Right kidney (tissue), 1 donor: Measurements from ENCODE around the gene ZNF622.

Experiments
- DNase-seq: peaks from one replicate; pipeline ENCODE4 v3.0.0-alpha.2; 2016

ZNF622 gene

DNA sequence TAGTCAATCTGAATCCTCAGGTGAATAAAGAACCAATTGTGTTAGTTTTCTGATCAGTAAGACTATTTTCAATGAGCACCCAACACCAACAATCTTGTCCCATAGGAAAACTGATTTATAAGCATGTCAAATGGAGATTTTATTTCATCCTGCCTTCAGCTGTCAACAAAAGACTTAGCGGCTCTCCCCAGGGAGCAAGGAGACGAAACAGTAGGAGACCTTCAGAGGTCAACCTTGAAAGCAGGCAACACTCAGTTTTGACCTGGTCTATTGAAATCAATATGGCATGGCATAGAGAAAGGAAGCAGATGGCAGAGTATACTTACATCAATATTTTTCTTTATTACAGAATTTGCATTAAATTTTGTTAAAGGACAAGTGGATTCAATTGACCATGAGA is 34.1 kb downstream of the ZNF622 start:
- no peak for DNase-seq

DNA sequence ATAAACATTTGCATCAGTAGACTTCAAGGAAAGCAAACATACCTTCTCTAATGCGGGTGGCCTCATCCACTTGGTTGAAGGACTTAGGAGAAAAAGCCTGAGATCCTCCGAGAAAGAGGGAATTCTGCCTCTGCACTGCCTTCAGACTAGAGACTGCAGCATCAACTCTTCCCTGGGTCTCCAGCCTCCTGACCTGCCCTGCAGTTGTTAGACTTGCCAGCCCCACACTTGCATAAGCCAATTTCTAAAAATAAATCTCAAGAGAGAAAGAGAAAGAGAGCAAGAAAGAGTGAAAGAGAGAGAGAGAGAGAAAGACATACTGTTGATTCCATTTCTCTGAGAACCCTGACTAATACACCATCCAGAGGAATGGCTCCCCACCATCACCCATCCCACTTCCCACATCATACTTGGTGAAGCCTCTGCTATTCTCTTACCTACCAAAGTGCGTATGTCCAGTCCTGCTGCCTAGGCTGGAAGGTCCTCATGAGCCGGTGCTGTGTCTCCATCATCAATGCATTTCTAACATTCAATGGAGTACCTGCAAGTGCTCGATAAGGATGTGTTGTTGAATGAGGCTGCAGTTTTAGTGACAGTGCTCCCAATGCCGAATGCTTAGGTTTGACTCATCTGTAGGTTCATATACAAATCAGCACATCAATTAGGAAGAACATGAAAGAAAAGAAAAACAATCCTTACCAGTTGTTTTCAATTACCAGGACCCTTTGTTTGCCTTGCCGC is 35.1 kb downstream of the ZNF622 start:
- no peak for DNase-seq

DNA sequence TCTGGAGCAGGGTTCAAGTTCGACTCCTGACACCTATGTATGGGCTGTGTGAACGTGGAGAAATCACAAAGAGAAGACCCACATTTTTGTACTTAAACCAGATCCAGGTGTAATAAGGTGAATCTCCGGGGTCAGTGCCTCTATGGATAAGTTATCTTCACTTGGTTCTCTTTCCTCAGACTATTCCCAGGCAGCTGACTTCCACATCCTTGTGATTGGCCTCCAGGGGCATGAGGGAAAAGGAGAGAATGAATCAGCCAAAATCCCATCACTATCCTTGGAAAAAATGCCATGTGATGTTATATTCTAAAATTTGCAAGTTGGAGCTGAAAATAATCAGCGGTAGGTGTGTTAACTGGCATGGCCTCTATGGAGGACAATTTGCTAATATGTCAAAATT is 37.2 kb downstream of the ZNF622 start:
- no peak for DNase-seq

DNA sequence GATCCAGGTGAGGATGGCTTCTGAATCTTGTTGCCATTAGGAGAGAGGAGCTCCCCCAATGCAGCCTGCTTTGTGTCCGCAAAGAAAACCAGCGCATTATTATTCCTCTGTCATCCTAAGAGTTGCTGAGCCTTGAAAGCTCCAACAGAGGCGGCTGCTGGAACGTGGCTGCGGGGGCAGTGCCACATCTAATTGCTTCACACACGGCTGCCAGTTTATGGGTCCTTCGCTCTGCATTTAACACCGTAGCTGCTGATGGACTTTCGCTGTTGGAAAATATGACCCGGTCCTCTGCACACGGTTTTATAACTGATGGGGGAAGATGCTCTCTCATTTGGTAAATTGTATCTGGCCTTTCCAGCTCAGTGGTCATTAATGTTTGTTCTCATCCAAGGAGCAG is 38.0 kb downstream of the ZNF622 start:
- DNase-seq = peak; percentile 34

DNA sequence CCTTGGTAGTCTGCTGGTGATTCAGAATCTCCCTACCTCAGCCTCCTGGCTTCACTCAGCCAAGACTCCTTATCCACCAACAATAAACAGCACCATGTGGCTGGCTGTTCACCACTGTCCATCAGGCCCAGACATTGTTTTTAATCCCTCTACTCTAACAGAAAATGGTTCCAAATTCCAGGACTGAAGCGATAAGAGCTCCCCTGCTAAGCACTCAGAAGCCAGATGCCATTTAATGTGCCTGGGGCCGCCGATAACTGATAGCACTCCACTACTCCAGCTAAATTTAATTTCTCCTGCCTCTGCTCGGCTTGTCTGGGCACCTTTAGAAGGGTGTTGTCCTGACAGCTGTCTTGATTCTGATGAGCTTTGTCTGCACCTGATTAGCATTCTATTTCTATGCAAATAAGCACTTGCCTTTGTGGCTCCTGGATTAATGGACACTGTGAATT is 47.1 kb downstream of the ZNF622 start:
- no peak for DNase-seq

DNA sequence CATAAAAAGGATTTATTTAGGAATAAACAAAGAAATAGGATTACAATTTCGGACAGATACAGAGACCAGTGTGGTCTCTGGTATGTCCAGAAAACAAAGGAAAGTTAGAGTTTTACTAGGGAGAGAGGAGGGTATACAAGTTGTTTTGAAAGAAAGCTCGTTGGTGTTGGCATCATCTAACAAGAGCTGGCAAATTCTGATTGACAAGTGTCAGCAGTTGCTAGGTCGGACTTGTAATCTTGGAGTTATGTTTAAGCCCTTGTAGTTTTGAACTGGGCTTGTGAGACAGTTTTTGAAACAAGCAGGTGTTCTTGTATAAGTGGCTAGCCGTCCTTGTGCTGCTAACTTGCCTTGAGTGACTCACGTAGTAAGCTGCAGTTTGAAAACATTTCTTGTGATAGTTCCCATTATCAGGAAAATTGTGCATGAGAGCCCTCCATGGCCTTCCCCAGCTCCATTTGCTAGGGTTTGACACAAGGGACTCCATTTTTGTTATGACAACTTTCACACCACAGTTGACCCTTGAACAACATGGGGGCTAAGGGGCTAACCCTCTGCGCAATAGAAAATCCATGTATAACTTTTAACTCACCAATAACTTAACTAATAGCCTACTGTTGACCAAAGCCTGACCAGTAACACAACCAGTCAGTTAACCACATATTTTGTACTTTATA is 48.1 kb downstream of the ZNF622 start:
- no peak for DNase-seq

DNA sequence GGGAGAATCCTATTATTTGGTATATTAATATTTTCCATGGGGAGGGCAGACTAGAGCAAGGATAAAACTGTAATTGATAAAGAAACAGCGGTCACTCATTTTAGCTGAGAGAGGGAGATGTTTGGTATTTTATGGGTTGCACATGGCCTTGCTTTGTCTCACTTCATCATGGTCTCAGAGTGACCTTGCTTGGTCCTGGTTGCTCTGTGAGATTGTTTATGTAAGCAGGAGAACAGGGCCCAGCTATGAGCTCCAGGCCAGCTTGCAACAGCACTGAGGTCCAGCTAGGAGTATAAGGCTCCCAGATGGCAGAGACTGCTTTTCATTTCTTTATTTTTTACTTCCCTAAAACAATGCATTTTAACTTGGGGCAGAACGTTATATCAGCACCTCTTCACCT is 50.7 kb downstream of the ZNF622 start:
- DNase-seq = no peak

DNA sequence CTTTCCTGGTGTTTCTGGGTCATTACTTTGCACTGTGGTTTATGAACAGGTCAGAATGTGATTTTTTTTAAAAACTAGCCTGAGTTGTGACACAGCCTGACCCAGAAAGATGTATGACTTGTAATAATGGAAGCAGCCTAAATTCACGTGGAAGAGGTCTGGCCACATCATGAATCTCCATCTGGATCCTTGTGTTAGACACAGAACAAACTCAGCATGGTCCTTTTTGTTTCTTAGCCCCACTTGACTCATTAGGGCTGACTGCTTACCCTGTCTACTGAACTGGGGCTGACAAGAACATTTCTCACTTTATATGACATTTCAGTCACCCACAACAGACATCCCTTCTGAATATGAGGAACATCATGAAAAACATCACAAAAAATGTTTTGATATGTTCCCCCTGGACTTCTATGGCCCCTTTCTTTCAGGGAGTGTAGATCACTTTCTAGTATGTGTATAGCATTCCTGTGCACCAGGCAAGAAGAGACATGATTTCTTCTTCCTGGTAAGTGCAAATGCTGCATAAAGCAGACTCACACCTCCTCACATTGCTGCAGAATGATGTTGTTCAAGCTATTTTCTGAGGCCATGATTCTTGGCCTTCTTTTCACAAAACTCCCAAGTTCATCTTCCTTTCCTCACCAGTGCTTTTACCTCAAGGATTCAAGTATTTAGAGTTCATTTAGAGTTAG is 52.3 kb downstream of the ZNF622 start:
- no peak for DNase-seq

DNA sequence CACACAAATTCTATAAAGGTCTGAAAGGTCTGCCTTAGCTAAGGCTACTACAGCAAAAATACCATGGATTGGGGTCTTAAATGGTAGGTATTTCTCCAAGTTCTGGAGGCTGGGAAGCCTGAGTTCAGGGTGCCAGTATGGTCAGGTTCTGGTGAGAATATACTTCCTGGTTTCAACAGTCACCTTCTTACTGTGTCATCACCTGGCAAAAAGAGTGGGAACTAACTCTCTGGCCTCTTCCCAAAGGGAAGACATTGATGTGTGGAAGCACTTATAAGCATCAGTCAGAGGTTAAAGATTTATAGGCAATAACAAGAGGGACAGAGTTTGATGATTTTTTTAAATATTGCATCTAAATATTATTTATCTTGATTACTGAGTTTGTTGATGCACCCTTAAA is 53.0 kb downstream of the ZNF622 start:
- DNase-seq = no peak

DNA sequence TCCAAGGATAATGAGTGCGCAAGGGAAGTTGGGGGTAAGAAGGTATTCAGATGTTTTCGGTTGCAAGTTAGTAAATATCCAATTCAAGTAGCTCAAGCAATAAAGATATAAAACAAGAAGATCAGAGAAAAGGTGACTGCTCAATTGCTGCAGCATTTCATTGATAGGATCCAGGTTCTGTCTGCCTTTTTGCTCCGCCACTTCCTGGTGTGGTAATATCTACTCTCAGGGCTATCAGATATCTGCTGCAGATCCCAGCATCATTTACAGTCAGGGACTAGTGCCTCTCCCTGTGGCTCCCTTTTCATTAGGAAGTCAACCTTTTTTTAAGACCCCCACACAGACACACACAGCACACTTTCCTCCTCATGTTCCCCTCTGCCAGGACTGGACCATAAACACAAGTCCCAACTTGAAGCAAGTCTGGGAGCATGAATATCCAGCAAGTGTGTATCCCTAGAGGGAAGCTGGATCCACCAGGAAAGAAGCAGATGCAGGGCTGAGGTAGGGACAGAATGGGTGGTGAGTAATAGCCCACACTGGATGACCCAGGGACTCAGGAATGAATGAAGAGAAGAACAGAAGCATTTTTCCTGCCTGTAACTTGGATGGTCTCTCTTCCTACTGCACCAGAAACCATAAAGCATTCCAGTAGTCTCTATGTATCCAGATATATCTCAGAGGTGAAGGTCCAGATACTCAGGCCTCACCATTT is 53.7 kb downstream of the ZNF622 start:
- no peak for DNase-seq

DNA sequence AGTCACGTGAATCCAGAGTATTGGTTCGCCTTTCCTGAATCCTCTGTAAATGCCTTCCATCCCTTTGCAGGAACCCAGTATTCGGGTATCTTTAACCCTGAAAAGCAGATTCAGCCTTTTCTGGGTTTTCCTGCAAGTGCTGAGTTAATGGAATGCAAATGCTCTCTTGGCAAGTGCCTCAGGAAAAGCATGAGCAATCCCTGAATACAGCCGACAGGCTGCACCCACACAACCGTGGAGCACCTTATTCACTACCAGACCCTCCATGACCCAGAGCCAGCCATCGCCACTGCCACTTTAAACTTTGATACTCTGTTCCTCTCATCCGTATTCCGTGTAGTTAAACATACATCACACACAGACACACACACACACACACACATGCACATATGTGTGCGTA is 54.4 kb downstream of the ZNF622 start:
- no peak for DNase-seq

DNA sequence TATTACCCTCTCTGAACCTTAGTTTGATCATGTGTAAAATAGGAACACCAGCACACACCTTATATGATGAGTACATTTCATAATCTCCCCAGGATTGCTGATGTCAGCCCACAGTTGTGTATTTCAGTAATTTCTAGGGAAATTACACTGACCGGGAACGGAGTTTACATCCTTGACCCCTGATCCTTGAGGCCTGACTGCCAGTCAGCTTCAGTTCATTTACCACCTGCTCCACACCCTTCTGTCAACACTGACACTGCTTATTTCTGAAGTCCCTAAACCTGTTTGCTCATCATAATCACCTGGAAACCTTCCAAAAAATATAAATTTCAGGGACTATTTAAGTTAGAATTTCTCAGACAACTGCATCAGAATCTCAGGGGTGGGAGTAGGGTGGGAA is 55.3 kb downstream of the ZNF622 start:
- DNase-seq = no peak

DNA sequence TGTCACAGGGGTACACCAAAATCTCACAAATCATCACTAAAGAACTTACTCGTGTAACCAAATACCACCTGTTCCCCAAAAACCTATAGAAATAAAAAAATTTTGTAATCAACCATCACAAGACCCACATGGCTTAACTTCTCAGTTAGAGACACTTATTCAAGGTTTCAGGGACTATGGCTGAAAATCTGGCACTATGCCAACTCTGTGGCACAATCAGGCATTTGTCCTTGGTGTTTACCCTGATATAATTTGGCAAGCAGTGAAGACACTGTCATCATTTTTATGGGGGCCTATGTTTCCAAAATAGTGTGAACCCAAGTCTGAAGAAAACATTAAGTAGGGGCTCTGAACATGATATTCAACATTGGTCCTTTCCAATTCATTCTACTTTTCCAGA is 59.0 kb downstream of the ZNF622 start:
- DNase-seq = no peak

DNA sequence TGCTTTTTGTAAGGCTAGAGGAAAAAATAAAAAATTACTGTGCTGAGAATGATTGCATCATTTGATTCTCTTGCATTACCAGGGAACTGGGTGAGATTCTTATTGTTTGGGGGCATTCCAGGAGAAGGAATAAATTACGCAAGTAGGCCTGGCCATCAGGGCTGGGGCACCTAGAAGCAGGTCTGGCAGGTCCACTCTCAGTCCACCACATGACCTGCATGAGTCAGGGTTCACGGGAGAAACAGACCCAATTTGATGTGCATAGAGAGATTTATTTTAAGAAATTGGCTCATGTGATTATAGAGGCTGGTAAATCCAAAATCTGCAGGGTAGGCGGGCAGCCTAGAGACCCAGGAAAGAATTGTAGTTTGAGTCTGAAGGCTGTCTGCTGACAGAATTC is 59.6 kb downstream of the ZNF622 start:
- DNase-seq = no peak
